Aorta (tissue), 5 donors: ENCODE measurements around the gene SUSD1. TPM values are rescaled to one million over a fixed set of nuclear protein-coding genes. Genes with fewer than 3 reads are reported as not detected.

Source experiments
- ATAC-seq: fragments of 200-7000 bp; cut with Tn5 transposase; one replicate; pipeline ENCODE4 v1.9.1; 2022; ENCODE audit warnings: moderate library complexity; ENCODE audit not compliant: low FRiP score
- DNase-seq, 2 donors: peaks; one replicate each; pipeline ENCODE4 v3.0.0-alpha.2; 2020
- H3K27ac ChIP-seq, 2 donors: one replicate each; pipeline ENCODE4 v1.5.1; 2013; ENCODE audit warnings: low read length in 2 of 2, mild to moderate bottlenecking in 2 of 2, moderate library complexity in 2 of 2, control low read depth in 1 of 2, inconsistent platforms in 1 of 2, low read depth in 1 of 2
- H3K27me3 ChIP-seq, 2 donors: one replicate each; pipeline ENCODE4 v1.6.1; 2013; ENCODE audit warnings: control low read depth in 1 of 2, low read length in 1 of 2, mild to moderate bottlenecking in 1 of 2, moderate library complexity in 1 of 2; ENCODE audit not compliant: insufficient read depth in 2 of 2, control insufficient read depth in 1 of 2
- H3K36me3 ChIP-seq, 2 donors: one replicate each; pipeline ENCODE4 v1.6.1; 2013; ENCODE audit warnings: control low read depth in 1 of 2, low read length in 1 of 2, mild to moderate bottlenecking in 1 of 2; ENCODE audit not compliant: insufficient read depth in 2 of 2, control insufficient read depth in 1 of 2
- H3K4me1 ChIP-seq, 2 donors: one replicate each; pipeline ENCODE4 v1.6.1; 2013; ENCODE audit warnings: low read length in 2 of 2, control low read depth in 1 of 2, mild to moderate bottlenecking in 1 of 2, moderate library complexity in 1 of 2; ENCODE audit not compliant: insufficient read depth in 2 of 2, control insufficient read depth in 1 of 2
- H3K4me3 ChIP-seq, 2 donors: one replicate each; pipeline ENCODE4 v1.5.1; 2013; ENCODE audit warnings: low read length in 2 of 2, control low read depth in 1 of 2, mild to moderate bottlenecking in 1 of 2
- H3K9me3 ChIP-seq: one replicate; pipeline ENCODE4 v1.6.1; 2013; ENCODE audit warnings: mild to moderate bottlenecking, low read length; ENCODE audit not compliant: control insufficient read depth
- WGBS, 2 donors: extraction: QIAGEN DNeasy Blood & Tissue Kit; methylation state at CpG; one replicate each; pipeline ENCODE4 v1.1.7; 2013; 5-methylcytosine and 5-hydroxymethylcytosine counted together
- intact Hi-C, 2 donors: fragments of 100-400 bp; cut with DNase I; formaldehyde crosslinking; loops; one replicate each; pipeline versions ENCODE4 v1.14.2 to v1.15.0; 2022
- polyA plus RNA-seq, 2 donors: library from polyadenylated mRNA; stranded (reverse); fragments of 200-250 nt; gene quantifications; one replicate each; pipeline ENCODE4 v1.2.3, GENCODE V29; 2013
- total RNA-seq, 2 donors: library from RNA; stranded (reverse); fragmentation: NEBNext Ultra II Directional; extraction: Animal tissue kit (Norgen Biotek cat#: 25700); gene quantifications; one replicate each; pipeline ENCODE4 v1.2.1, GENCODE V29; 2021
- donor health status: healthy with polysubstance abuse.
- donor health status: Bipolar disorder and iron deficiency.
- donor health status: DM: no; HTN: no; CAD: no.
- donor health status: DM: no; HTN: no; CAD: no.
- donor health status: DM: yes; HTN: yes; CAD: no.

SUSD1 gene
- total and polyA plus RNA-seq, 4 donors = 3.4 to 14.3 (median 9.0) TPM

DNA sequence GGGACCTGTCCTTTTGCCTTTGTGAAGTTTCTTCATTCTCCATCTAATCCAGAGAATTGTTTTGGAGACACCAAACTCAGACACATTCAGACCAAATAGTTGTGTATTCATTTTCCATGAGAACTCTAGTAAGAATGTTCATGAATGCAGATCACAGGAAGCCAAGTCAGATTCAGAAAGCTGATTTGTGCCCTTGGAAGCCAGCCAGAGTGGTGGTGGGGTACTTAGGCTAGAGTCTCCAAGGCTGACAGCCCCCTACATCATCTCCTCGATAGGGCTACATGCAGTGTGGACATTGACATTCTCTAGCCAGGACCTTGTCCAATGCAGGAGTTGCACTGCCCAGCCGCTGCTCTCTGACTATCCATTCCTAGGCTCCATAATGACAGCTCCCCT, 140.9 kb downstream of the SUSD1 start:
- no peak for ATAC-seq
- intact Hi-C loops = no loop called here
- 75 to 81% methylated on average over 2 of the region's 2 CpGs for WGBS, 2 donors
- Histone ChIP-seq H3K36me3 (no peaks in the 10 kb centered on the region), H3K27me3 (no peaks in the 10 kb centered on the region), H3K4me3 (no peak overlapping the region), H3K9me3 (no peaks in the 10 kb centered on the region), H3K4me1 (no peaks in the 10 kb centered on the region), H3K27ac (no peak overlapping the region)
- no peak for DNase-seq

DNA sequence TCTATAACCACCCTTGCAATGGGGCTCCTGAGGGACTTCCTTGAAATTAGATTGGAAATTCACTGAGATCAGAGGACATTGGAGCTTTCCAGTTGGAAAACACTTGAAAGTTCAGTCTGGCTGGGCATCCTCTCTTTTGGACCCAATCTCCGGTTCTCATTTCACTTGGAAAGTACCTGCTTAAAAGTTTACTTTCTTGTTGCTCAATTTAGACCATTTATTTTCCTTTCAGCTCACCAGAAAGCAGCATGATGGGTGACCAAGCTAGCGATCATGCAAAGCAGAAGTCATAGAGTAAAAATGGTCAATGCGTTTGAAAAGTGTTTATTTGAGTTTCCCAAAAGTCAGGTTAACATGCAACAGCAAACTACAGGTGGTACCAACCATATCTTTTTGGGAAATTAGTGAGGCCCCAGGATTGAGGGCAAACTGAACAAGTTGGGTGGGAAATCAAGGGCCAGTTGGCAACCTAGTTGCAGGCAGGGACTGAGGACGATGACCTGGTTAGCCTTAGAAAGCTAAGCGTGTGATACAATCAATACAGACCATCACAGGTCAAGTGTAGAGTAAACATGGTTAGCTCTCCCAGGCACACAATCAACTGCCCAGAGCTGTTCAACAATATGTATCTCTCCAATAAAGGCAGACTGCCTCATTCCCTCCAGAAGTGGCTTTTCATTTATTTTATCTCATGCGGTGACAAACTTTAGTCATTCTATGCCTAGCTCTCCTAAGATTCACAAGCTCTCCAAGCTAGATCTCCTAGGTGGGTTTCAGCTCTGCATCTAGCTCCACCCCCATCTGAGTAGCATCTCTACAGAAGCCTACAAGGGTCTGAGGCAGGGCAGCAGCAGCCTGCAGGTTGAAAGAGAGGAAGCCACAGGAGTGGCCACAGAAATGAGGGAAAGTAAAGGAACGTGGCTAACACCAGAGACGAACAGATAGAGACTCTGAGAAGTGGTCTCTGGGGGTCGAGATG, 141.6 kb downstream of the SUSD1 start:
- Histone ChIP-seq H3K9me3 (no peaks in the 10 kb centered on the region), H3K27me3 (no peaks in the 10 kb centered on the region), H3K4me3 (no peak overlapping the region), H3K36me3 (no peaks in the 10 kb centered on the region), H3K4me1 (no peaks in the 10 kb centered on the region), H3K27ac (no peak overlapping the region)
- DNase-seq (no peak), ATAC-seq (no peak)
- intact Hi-C loops = no loop called here
- whole genome bisulfite sequencing, 2 donors = 71 to 75% methylated on average over 9 of the region's 9 CpGs

GRCh38 chr9:112032743-112033142, 142.4 kb downstream of the SUSD1 start:
- Histone ChIP-seq H3K27me3 (no peaks in the 10 kb centered on the region), H3K4me3 (no peak overlapping the region), H3K36me3 (no peaks in the 10 kb centered on the region), H3K9me3 (no peaks in the 10 kb centered on the region), H3K4me1 (no peaks in the 10 kb centered on the region), H3K27ac (no peak overlapping the region)
- WGBS, 2 donors = 51 to 58% methylated on average over 1 of the region's 1 CpG
- no peak for ATAC-seq
- DNase-seq = no peak
- intact Hi-C loops = no loop called here

DNA sequence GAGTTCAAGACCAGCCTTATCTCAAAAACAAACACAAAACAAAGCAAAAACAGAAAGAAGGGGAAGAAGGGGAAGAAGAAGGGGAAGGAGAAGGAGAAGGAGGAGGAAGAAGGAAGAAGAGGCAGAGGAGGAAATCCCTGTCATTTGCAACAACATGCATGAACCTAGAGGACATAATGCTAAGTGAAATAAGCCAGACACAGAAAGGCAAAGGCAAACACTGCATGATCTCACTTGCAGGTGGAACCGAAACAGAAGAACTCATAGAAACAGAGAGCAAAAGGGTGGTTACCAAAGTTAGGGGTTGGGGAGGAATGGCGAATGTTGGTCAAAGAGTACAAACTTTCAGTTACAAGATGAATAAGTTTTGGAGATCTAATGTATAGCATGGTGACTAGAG, 143.1 kb downstream of the SUSD1 start:
- Histone ChIP-seq H3K4me3 (no peak overlapping the region), H3K4me1 (no peaks in the 10 kb centered on the region), H3K36me3 (no peaks in the 10 kb centered on the region), H3K27ac (no peak overlapping the region), H3K9me3 (no peaks in the 10 kb centered on the region), H3K27me3 (no peaks in the 10 kb centered on the region)
- ATAC-seq = no peak
- 95 to 98% methylated on average over 2 of the region's 2 CpGs for WGBS, 2 donors
- intact Hi-C loops = no loop called here
- no peak for DNase-seq

DNA sequence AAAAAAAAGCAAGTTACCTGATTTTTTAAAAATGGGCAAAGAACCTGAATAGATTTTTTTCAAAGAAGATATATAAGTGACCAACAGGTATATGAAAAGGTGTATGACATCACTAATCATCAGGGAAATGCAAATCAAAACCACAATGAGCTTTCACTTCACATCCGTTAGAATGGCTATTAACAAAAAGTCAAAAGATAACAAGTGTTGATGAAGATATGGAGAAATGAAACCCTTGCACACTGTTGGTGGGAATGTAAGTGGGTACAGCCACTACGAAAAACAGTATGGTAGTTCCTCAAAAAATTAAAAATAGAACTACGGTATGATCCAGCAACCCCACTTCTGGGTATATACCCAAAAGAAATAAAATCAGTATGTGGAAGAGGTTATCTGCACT, 143.7 kb downstream of the SUSD1 start:
- no peak for ATAC-seq
- no peak for DNase-seq

DNA sequence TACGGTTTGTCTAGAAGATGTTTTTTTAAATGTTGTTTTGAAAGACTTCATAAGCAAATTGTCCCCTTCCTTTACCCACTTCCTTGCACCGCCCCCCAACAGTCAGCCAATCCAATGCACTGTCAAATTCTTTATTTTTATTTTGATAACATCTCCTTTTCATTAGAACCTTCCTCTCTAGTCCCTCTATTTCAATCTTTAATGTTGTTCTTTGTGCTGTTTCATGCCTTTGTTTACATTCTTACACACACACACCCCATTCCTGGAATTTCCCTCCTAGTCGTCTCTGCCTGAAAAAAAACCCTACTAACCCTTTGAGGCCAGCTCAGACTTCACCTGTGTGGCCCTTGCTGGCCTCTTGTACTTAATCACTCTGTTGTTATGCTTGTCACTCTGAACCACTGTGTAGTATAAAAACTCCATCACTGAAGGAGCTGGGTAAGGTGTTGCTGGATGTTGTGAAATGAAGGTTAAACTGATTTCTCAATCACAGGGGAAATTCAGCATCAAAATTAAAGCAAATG, 145.1 kb downstream of the SUSD1 start:
- 55 to 58% methylated on average over 3 of the region's 3 CpGs for WGBS, 2 donors
- Histone ChIP-seq H3K4me3 (no peak overlapping the region), H3K27ac (no peak overlapping the region), H3K9me3 (no peaks in the 10 kb centered on the region), H3K27me3 (no peaks in the 10 kb centered on the region), H3K36me3 (no peaks in the 10 kb centered on the region), H3K4me1 (no peaks in the 10 kb centered on the region)
- ATAC-seq = no peak
- DNase-seq = no peak
- intact Hi-C loops = no loop called here

More for the DNA sequence above, 143.7 kb downstream of the SUSD1 start:
- intact Hi-C loops = no loop called here
- H3K27me3 ChIP-seq = no peaks in the 10 kb centered on the region
- H3K4me1 ChIP-seq = no peaks in the 10 kb centered on the region
- no peak overlapping the region for H3K4me3 ChIP-seq
- WGBS, 2 donors = 53 to 58% methylated on average over 3 of the region's 3 CpGs
- H3K9me3 ChIP-seq = no peaks in the 10 kb centered on the region
- H3K36me3 ChIP-seq = no peaks in the 10 kb centered on the region
- no peak overlapping the region for H3K27ac ChIP-seq

DNA sequence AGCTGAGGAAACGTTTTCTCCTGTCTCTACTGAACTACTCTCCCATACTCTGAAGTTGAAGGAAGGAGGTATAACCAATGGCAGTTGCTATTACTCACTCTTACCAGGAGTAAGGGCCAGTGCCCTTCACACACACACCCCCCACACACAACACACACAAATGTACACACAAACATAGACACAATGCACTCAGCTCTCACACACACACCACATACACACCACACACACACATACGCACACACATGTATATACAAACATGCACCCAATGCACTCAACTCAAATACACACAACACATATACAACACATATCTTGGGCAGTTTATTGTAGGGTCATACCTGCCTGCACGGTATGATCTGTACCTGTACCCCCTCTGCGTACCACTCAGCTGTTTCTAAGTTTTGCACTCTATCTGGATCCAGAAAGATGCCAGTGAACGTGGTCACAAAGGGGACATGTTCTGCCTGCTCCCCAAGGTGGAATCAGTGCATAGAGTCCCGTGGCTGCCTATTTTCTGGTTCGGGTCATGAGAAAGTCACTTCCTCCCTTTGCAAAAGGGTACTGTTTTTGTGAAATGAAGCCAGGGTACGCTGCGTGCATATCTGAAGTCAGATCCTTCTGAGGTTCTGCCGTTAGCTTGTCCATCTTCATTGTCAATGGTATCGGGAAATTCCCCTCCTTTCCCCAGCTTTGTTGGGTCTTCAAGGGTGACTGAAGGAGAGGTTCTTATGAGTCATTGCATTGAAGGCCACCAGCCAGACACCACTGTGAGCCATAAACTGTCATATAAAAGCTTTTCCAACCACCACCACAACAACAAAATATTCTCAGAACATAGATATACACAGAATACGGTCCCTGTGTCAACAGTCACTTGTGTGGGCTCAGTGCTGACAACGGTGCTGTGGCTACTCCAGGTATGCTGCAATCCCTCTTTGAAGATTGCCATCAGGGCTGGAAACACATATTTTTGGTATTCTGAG, 146.6 kb downstream of the SUSD1 start:
- H3K4me3 ChIP-seq = no peak overlapping the region
- WGBS, 2 donors = 85 to 87% methylated on average over 13 of the region's 13 CpGs
- intact Hi-C loops = no loop called here
- no peaks in the 10 kb centered on the region for H3K9me3 ChIP-seq
- no peaks in the 10 kb centered on the region for H3K4me1 ChIP-seq
- DNase-seq = no peak
- no peak for ATAC-seq
- no peaks in the 10 kb centered on the region for H3K36me3 ChIP-seq
- H3K27ac ChIP-seq = no peak overlapping the region
- no peaks in the 10 kb centered on the region for H3K27me3 ChIP-seq

GRCh38 chr9:112025850-112026249, 149.2 kb downstream of the SUSD1 start:
- intact Hi-C loops = no loop called here
- H3K27me3 ChIP-seq = no peaks in the 10 kb centered on the region
- DNase-seq = no peak
- H3K36me3 ChIP-seq = no peaks in the 10 kb centered on the region
- no peak for ATAC-seq
- H3K4me3 ChIP-seq = no peak overlapping the region
- no peaks in the 10 kb centered on the region for H3K9me3 ChIP-seq
- no peaks in the 10 kb centered on the region for H3K4me1 ChIP-seq
- 94 to 97% methylated on average over 3 of the region's 3 CpGs for WGBS, 2 donors
- H3K27ac ChIP-seq = no peak overlapping the region
